WI38 (cell line): ENCODE measurements around the gene RRP1B.

Experiments
- H3K4me3 ChIP-seq: 2 replicates; pipeline ENCODE4 v1.5.1; 2011; ENCODE audit warnings: low read depth, mild to moderate bottlenecking, control low read depth, low read length
- CTCF ChIP-seq: IDR thresholded peaks from 2 replicates; pipeline ENCODE4 v1.5.1; 2012; ENCODE audit warnings: low read depth, mild to moderate bottlenecking, control low read depth, low read length

RRP1B gene

GRCh38 chr21:43619344-43619743 lies 40.0 kb upstream of the RRP1B start:
- no peak overlapping the region for H3K4me3 ChIP-seq
- TF ChIP-seq CTCF: no peak

- no peak overlapping the region for H3K4me3 ChIP-seq
- TF ChIP-seq CTCF: no peak
Observed at GRCh38 chr21:43619856-43620255, 39.5 kb upstream of the RRP1B start.

GRCh38 chr21:43622796-43623195 lies 36.6 kb upstream of the RRP1B start:
- TF ChIP-seq CTCF: no peak
- H3K4me3 ChIP-seq: no peak overlapping the region

- no peak for TF ChIP-seq CTCF
- no peak overlapping the region for H3K4me3 ChIP-seq
Observed at GRCh38 chr21:43623588-43623987, 35.8 kb upstream of the RRP1B start.

GRCh38 chr21:43624339-43624738 lies 35.0 kb upstream of the RRP1B start:
- H3K4me3 ChIP-seq: no peak overlapping the region
- TF ChIP-seq CTCF: no peak

GRCh38 chr21:43626390-43626789 lies 33.0 kb upstream of the RRP1B start:
- no peak for TF ChIP-seq CTCF
- H3K4me3 ChIP-seq: no peak overlapping the region

- no peak overlapping the region for H3K4me3 ChIP-seq
- TF ChIP-seq CTCF: no peak
Observed at GRCh38 chr21:43627527-43627926, 31.8 kb upstream of the RRP1B start.
